Activated B cell treated with CpG ODN at 0.5 μM for 24 hours (primary cell): ENCODE data around the gene TPD52L1. TPM values are rescaled to one million over a fixed set of nuclear protein-coding genes. Genes with fewer than 3 reads are reported as not detected.

Experiments
- ATAC-seq: fragments of 200-7000 bp; cut with Tn5 transposase; one replicate; pipeline ENCODE4 v1.10.0; 2021; ENCODE audit warnings: low read depth, mild to moderate bottlenecking, moderate library complexity
- CTCF ChIA-PET: fragments of 350-600 bp; sonication (Branson Sonifier 250); formaldehyde crosslinking; loops from one replicate; lab custom pipeline; 2021; ENCODE audit warnings: antibody characterized with exemption; lab: Charles Lee
- POLR2A ChIA-PET: fragments of 350-600 bp; sonication (Branson Sonifier 250); formaldehyde crosslinking; loops from one replicate; lab custom pipeline; 2021; ENCODE audit warnings: antibody characterized with exemption; lab: Charles Lee
- DNase-seq: peaks from one replicate; pipeline ENCODE4 v3.0.0; 2022
- H3K27ac Mint-ChIP-seq: one replicate; pipeline ENCODE4 v1.8.0; 2020; ENCODE audit warnings: mixed read lengths
- H3K27me3 Mint-ChIP-seq: one replicate; pipeline ENCODE4 v1.8.0; 2021; ENCODE audit warnings: mixed read lengths
- H3K36me3 Mint-ChIP-seq: one replicate; pipeline ENCODE4 v1.8.0; 2021; ENCODE audit warnings: low read depth, mixed read lengths
- H3K4me1 Mint-ChIP-seq: one replicate; pipeline ENCODE4 v1.8.0; 2021; ENCODE audit warnings: mixed read lengths
- H3K4me3 Mint-ChIP-seq: one replicate; pipeline ENCODE4 v1.8.0; 2020; ENCODE audit warnings: mild to moderate bottlenecking, mixed read lengths
- H3K9me3 Mint-ChIP-seq: one replicate; pipeline ENCODE4 v1.8.0; 2020; ENCODE audit warnings: mixed read lengths
- intact Hi-C: fragments of 100-400 bp; cut with micrococcal nuclease; formaldehyde crosslinking; loops from one replicate; pipeline ENCODE4 v1.15.1; 2024
- total RNA-seq: library from RNA; stranded (reverse); gene quantifications from 2 replicates; pipeline ENCODE4 v1.2.3, GENCODE V29; 2022
- TF ChIP-seq, protein P1 (sequence below): fragments of 200-600 bp; IDR thresholded peaks from one replicate; pipeline ENCODE4 v1.8.0; 2022; ENCODE audit warnings: antibody characterized with exemption, mild to moderate bottlenecking

Gene TPD52L1
- total RNA-seq, 1 donor from 2014 or later, result not detected

DNA sequence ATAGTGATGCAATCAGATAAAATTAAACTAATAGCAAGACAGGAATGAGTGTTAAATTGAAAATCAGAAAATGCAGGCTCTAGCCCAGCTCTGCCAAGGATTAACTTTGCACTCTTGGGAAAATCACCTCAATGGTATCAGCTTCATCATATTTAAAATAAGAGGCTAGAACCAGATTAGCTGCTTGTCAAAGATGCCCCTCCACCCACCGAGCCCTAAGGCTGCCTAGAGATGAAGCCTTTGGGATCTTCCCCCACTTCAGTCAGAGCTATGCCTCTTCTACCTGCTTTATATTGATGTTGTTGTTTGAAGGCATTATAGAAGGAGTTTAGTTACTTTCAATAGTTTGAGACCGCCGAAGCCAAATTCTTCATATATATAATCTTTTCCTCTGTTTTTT lies 100.7 kb downstream of the TPD52L1 start:
- H3K36me3 Mint-ChIP-seq, result no peaks in the 10 kb centered on the region
- ChIA-PET CTCF (no interaction called here), POLR2A (no interaction called here)
- TF ChIP-seq, protein P1, sequence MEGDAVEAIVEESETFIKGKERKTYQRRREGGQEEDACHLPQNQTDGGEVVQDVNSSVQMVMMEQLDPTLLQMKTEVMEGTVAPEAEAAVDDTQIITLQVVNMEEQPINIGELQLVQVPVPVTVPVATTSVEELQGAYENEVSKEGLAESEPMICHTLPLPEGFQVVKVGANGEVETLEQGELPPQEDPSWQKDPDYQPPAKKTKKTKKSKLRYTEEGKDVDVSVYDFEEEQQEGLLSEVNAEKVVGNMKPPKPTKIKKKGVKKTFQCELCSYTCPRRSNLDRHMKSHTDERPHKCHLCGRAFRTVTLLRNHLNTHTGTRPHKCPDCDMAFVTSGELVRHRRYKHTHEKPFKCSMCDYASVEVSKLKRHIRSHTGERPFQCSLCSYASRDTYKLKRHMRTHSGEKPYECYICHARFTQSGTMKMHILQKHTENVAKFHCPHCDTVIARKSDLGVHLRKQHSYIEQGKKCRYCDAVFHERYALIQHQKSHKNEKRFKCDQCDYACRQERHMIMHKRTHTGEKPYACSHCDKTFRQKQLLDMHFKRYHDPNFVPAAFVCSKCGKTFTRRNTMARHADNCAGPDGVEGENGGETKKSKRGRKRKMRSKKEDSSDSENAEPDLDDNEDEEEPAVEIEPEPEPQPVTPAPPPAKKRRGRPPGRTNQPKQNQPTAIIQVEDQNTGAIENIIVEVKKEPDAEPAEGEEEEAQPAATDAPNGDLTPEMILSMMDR, result no peak
- ATAC-seq, result no peak
- no peaks in the 10 kb centered on the region for H3K4me1 Mint-ChIP-seq
- intact Hi-C loops, result no loop called here
- no peak for DNase-seq
- H3K4me3 Mint-ChIP-seq, result no peak overlapping the region
- no peak overlapping the region for H3K27ac Mint-ChIP-seq
- H3K27me3 Mint-ChIP-seq, result no peaks in the 10 kb centered on the region
- no peaks in the 10 kb centered on the region for H3K9me3 Mint-ChIP-seq

DNA sequence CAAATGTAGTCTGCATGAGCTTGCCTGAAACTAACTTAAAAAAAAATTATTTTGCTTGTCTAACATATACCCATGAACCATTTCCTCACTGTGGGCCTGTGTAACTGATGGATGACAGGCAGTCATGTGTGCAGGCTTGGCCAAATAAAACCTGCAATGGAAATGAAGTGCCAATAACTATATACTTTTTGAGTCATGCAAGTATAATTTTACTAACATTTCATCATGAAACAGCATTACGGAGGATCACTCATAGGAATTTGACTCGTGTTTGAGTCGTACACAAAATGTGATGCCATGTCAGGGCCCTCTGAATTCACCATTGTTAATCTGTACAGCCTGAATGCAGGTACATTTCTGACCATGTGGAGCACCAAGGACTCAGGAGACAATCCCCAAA lies 101.6 kb downstream of the TPD52L1 start:
- DNase-seq, result no peak
- Mint-ChIP-seq H3K36me3 (no peaks in the 10 kb centered on the region), H3K4me1 (no peaks in the 10 kb centered on the region), H3K27me3 (no peaks in the 10 kb centered on the region), H3K9me3 (no peaks in the 10 kb centered on the region), H3K4me3 (no peak overlapping the region), H3K27ac (no peak overlapping the region)
- TF ChIP-seq, protein P1, result no peak
- CTCF ChIA-PET, result no interaction called here
- ATAC-seq, result no peak
- intact Hi-C loops, result no loop called here
- POLR2A ChIA-PET, result no interaction called here

DNA sequence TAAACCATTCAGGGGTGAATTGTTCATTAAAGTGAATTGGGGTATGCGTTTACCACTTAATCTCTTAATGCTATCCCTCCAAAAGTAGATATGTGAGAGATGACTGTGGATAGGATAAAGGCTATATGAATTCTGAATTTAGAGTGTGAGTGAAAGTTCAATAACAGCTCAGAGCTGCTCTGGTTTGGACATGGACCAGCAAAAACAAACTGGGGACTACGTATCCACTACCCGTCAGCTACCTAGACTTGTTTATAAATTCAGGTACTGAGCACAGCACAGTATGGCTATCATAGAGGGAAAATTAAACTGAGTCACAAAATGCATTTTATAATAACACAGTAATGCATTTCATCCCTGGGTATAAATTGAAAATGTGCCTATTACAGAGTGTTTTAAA lies 103.8 kb downstream of the TPD52L1 start:
- Mint-ChIP-seq H3K9me3 (no peaks in the 10 kb centered on the region), H3K4me3 (no peak overlapping the region), H3K27ac (no peak overlapping the region), H3K4me1 (no peaks in the 10 kb centered on the region), H3K36me3 (peaks cover 2% of the 10 kb centered on the region), H3K27me3 (no peaks in the 10 kb centered on the region)
- CTCF ChIA-PET, result no interaction called here
- intact Hi-C loops, result no loop called here
- POLR2A ChIA-PET, result no interaction called here
- ATAC-seq, result no peak
- TF ChIP-seq, protein P1, result no peak
- DNase-seq, result no peak

DNA sequence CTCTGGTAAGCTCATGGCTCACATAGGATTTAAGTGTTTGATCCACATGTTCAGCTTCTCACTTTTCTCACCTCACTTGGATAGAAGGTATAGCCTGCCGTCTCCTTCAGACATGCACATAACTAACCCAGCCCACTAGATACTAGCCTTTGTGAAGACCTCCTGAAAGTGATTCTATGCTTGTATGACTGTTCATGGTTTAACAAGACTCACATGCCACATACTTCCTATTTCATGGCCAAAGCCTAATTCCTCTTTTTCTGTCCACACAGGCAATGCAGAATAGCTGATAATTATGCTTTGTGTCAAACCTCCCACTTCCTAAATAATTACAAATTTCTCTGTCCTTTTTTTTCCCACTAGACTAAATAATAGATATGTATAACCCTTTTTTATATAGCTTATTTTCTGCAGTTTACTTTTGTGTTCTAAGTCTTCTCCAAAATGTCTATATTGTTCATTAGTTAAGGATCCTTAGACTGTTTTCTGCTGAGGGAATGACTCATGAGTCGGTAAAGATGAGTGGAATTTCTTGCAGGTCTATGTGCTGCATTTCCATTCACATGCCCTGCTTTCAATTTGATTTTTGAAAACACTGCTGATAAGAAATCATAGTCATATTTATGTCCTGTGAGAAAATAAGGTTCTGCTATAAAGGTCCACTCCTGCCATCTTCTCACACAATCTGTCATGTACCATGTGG lies 105.2 kb downstream of the TPD52L1 start:
- no peaks in the 10 kb centered on the region for H3K27me3 Mint-ChIP-seq
- ChIA-PET POLR2A (no interaction called here), CTCF (no interaction called here)
- DNase-seq (no peak), ATAC-seq (no peak)
- H3K36me3 Mint-ChIP-seq, result peaks cover 2% of the 10 kb centered on the region
- no peaks in the 10 kb centered on the region for H3K9me3 Mint-ChIP-seq
- H3K27ac Mint-ChIP-seq, result no peak overlapping the region
- intact Hi-C loops, result no loop called here
- H3K4me1 Mint-ChIP-seq, result no peaks in the 10 kb centered on the region
- TF ChIP-seq, protein P1, result no peak
- H3K4me3 Mint-ChIP-seq, result no peak overlapping the region

DNA sequence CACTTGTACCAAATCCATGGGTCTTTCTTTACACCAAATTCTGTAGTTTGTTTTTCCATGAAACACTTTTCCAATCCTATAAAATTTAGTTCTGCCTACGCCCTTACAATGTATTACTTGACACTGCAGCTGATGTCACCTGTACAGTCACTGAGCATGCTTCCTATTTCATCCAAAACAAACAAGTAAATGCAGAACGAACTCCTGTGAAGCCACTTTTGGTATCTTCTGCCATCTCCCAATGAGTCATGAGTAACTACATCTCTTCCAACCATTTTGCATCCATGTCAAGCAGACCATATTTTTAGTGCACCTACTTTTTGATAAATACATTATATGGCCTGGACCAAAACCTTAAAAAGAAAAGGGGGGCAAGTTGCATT lies 105.8 kb downstream of the TPD52L1 start:
- no peak for ATAC-seq

More for the DNA sequence above, 105.8 kb downstream of the TPD52L1 start:
- no peaks in the 10 kb centered on the region for H3K27me3 Mint-ChIP-seq
- ChIA-PET CTCF (no interaction called here), POLR2A (no interaction called here)
- intact Hi-C loops, result no loop called here
- no peaks in the 10 kb centered on the region for H3K4me1 Mint-ChIP-seq
- no peak overlapping the region for H3K4me3 Mint-ChIP-seq
- H3K27ac Mint-ChIP-seq, result no peak overlapping the region
- no peak for DNase-seq
- TF ChIP-seq, protein P1, result no peak
- H3K9me3 Mint-ChIP-seq, result no peaks in the 10 kb centered on the region
- peaks cover 2% of the 10 kb centered on the region for H3K36me3 Mint-ChIP-seq
